Panc1 (cell line): ENCODE measurements around the gene ZNF629. TPM values are rescaled to one million over a fixed set of nuclear protein-coding genes. Genes with fewer than 3 reads are reported as not detected.

Experiments
- ATAC-seq: fragments of 200-7000 bp; cut with Tn5 transposase; 2 replicates; pipeline ENCODE4 v1.9.1; 2020; ENCODE audit warnings: mild to moderate bottlenecking, moderate library complexity
- BruUV-seq: library from RNA; stranded (reverse); fragments of 400-500 nt; replicated peaks from 2 replicates; lab custom pipeline; 2021; lab: Mats Ljungman, UMichigan
- CTCF ChIA-PET: fragments of 300-600 bp; sonication (Branson Sonifier 250); formaldehyde crosslinking; loops from one replicate; lab custom pipeline; 2022; ENCODE audit warnings: antibody characterized with exemption; lab: Charles Lee
- POLR2A ChIA-PET: fragments of 300-600 bp; sonication (Branson Sonifier 250); formaldehyde crosslinking; loops from one replicate; lab custom pipeline; 2022; ENCODE audit warnings: antibody characterized with exemption; lab: Charles Lee
- DNase-seq: peaks from one replicate; pipeline ENCODE4 v3.0.0-alpha.2; 2010; ENCODE audit warnings: low read depth, low spot score
- H3K27ac ChIP-seq: 2 replicates; pipeline ENCODE4 v1.5.1; 2011; ENCODE audit warnings: mild to moderate bottlenecking, low read length, inconsistent platforms
- H3K27me3 ChIP-seq: fragments of 200-500 bp; sonication (Bioruptor generic); 2 replicates; pipeline ENCODE4 v1.6.0; 2014; ENCODE audit warnings: low read length, inconsistent platforms; ENCODE audit not compliant: control insufficient read depth, insufficient read depth
- H3K36me3 ChIP-seq: fragments of 200-500 bp; sonication (Bioruptor generic); 2 replicates; pipeline ENCODE4 v1.5.1; 2014; ENCODE audit warnings: inconsistent platforms, mild to moderate bottlenecking, low read length, moderate library complexity; ENCODE audit not compliant: control insufficient read depth, insufficient read depth
- H3K4me1 ChIP-seq: 2 replicates; pipeline ENCODE4 v1.5.1; 2011; ENCODE audit warnings: inconsistent platforms, mild to moderate bottlenecking, low read length, moderate library complexity; ENCODE audit not compliant: control insufficient read depth, insufficient read depth
- H3K4me3 ChIP-seq, 2 experiments: 2 replicates each; pipeline ENCODE4 v1.5.1; 2011 to 2012; ENCODE audit warnings: low read depth in 2 of 2, low read length in 2 of 2, mild to moderate bottlenecking in 2 of 2, inconsistent platforms in 1 of 2, moderate library complexity in 1 of 2
- H3K9me3 ChIP-seq: fragments of 200-500 bp; sonication (Bioruptor generic); 2 replicates; pipeline ENCODE4 v1.5.1; 2014; ENCODE audit warnings: low read depth, mild to moderate bottlenecking, inconsistent platforms, low read length, moderate library complexity; ENCODE audit not compliant: control insufficient read depth, insufficient read depth
- CTCF ChIP-seq: fragments of 450-650 bp; IDR thresholded peaks from 2 replicates; pipeline ENCODE4 v1.5.1; 2017; ENCODE audit warnings: mild to moderate bottlenecking
- POLR2AphosphoS5 ChIP-seq: IDR thresholded peaks from 2 replicates; pipeline ENCODE4 v1.6.1; 2012; ENCODE audit warnings: mild to moderate bottlenecking, low read depth, low read length, moderate library complexity
- REST ChIP-seq, 2 experiments: IDR thresholded peaks; 2 replicates each; pipeline ENCODE4 v1.6.1; 2011 to 2012; ENCODE audit warnings: low read depth in 2 of 2, control low read depth in 1 of 2, low read length in 1 of 2, mild to moderate bottlenecking in 1 of 2, moderate library complexity in 1 of 2; ENCODE audit not compliant: insufficient read depth in 1 of 2
- SIN3A ChIP-seq: IDR thresholded peaks from 2 replicates; pipeline ENCODE4 v1.6.1; 2012; ENCODE audit warnings: low read depth, mild to moderate bottlenecking, low read length, moderate library complexity, borderline replicate concordance; ENCODE audit not compliant: insufficient read depth
- TCF7L2 ChIP-seq: IDR thresholded peaks from 2 replicates; pipeline ENCODE4 v1.6.1; 2011; ENCODE audit warnings: mild to moderate bottlenecking, low read depth, low read length, inconsistent platforms
- in situ Hi-C: cut with HindIII; loops from 2 replicates; pipeline ENCODE4 v1.10.0; 2016; ENCODE audit warnings: low sequenced_read_pairs, low pct_unique_long_range_greater_than_20kb
- intact Hi-C: fragments of 100-400 bp; cut with micrococcal nuclease; formaldehyde crosslinking; loops from one replicate; pipeline ENCODE4 v1.10.0; 2022; ENCODE audit not compliant: unreplicated experiment
- total RNA-seq: library from RNA; stranded (reverse); gene quantifications from one replicate; pipeline ENCODE4 v1.2.1, GENCODE V29; 2021; ENCODE audit not compliant: unreplicated experiment

The ZNF629 gene
- total RNA-seq, 1 experiment from 2014 or later, result 19.2 TPM

- no peak for ATAC-seq
- no TSS peak for BruUV-seq
- Histone ChIP-seq H3K27ac (no peak overlapping the region), H3K4me1 (peaks cover 8% of the 10 kb centered on the region), H3K36me3 (peaks cover 30% of the 10 kb centered on the region), H3K27me3 (no peaks in the 10 kb centered on the region), H3K9me3 (no peaks in the 10 kb centered on the region), H3K4me3 (no peak overlapping the region)
- no peak for DNase-seq
- ChIA-PET POLR2A (no interaction called here), CTCF (no interaction called here)
- intact Hi-C loops, result no loop called here
- in situ Hi-C loops, result no loop called here
- TF ChIP-seq REST (IDR thresholded peaks at IDR 0.05; ENCODE audit: insufficient read depth in 1 of 2, low read depth in 2 of 2, low read length in 1 of 2) (no peak), TCF7L2 (no peak), POLR2AphosphoS5 (no peak), CTCF (no peak), SIN3A (no peak)
These were observed 20.1 kb downstream of the ZNF629 start for GRCh38 chr16:30766933-30767284.

GRCh38 chr16:30766206-30766932, 20.6 kb downstream of the ZNF629 start:
- Histone ChIP-seq H3K27ac (no peak overlapping the region), H3K36me3 (peaks cover 30% of the 10 kb centered on the region), H3K4me1 (peaks cover 8% of the 10 kb centered on the region), H3K27me3 (no peaks in the 10 kb centered on the region), H3K4me3 (no peak overlapping the region), H3K9me3 (no peaks in the 10 kb centered on the region)
- no peak for ATAC-seq
- DNase-seq, result no peak
- CTCF ChIA-PET, result no interaction called here
- TF ChIP-seq TCF7L2 (no peak), REST (IDR thresholded peaks at IDR 0.05; ENCODE audit: insufficient read depth in 1 of 2, low read depth in 2 of 2, low read length in 1 of 2) (no peak), CTCF (no peak), SIN3A (no peak), POLR2AphosphoS5 (no peak)
- POLR2A ChIA-PET, result interaction anchor here (0.7 kb wide), 1 partner anchor 8 kb away, joined by 3 read pairs; no protein-coding TSS in a partner anchor
- no TSS peak for BruUV-seq
- in situ Hi-C loops (no loop called here), intact Hi-C loops (no loop called here)
